H9 (cell line): ENCODE data around the gene ARL14EP. TPM values are rescaled to one million over a fixed set of nuclear protein-coding genes. Genes with fewer than 3 reads are reported as not detected.

Experiments
- DNase-seq: peaks from one replicate; pipeline ENCODE4 v3.0.0-alpha.2; 2017
- H2AFZ ChIP-seq: one replicate; pipeline ENCODE4 v1.6.1; 2013; ENCODE audit warnings: mild to moderate bottlenecking, low read length, control low read depth, moderate library complexity
- H2AK5ac ChIP-seq: 2 replicates; pipeline ENCODE4 v1.6.1; 2013; ENCODE audit warnings: low read length, control low read depth, mixed read lengths; ENCODE audit not compliant: insufficient read length
- H2BK120ac ChIP-seq: one replicate; pipeline ENCODE4 v1.6.1; 2013; ENCODE audit warnings: low read depth, mild to moderate bottlenecking, low read length, control low read depth, inconsistent platforms; ENCODE audit not compliant: poor library complexity, severe bottlenecking
- H2BK12ac ChIP-seq: 2 replicates; pipeline ENCODE4 v1.6.1; 2013; ENCODE audit warnings: low read length, control low read depth, mixed read lengths, low read depth; ENCODE audit not compliant: insufficient read length
- H2BK15ac ChIP-seq: 2 replicates; pipeline ENCODE4 v1.6.1; 2013; ENCODE audit warnings: low read depth, low read length, control low read depth
- H2BK20ac ChIP-seq: one replicate; pipeline ENCODE4 v1.6.1; 2013; ENCODE audit warnings: low read depth, mild to moderate bottlenecking, low read length, control low read depth, inconsistent platforms; ENCODE audit not compliant: poor library complexity, severe bottlenecking
- H2BK5ac ChIP-seq: 2 replicates; pipeline ENCODE4 v1.6.1; 2013; ENCODE audit warnings: low read length, control low read depth, mixed read lengths; ENCODE audit not compliant: insufficient read length
- H3K14ac ChIP-seq: 2 replicates; pipeline ENCODE4 v1.6.1; 2013; ENCODE audit warnings: low read length, control low read depth; ENCODE audit not compliant: insufficient read depth
- H3K18ac ChIP-seq: 2 replicates; pipeline ENCODE4 v1.6.1; 2013; ENCODE audit warnings: low read depth, mild to moderate bottlenecking, mixed read lengths, low read length, control low read depth; ENCODE audit not compliant: insufficient read length
- H3K23ac ChIP-seq: 2 replicates; pipeline ENCODE4 v1.6.1; 2013; ENCODE audit warnings: low read length, control low read depth, mixed read lengths, low read depth; ENCODE audit not compliant: insufficient read length
- H3K23me2 ChIP-seq: 2 replicates; pipeline ENCODE4 v1.6.1; 2013; ENCODE audit warnings: low read depth, mild to moderate bottlenecking, mixed read lengths, low read length, control low read depth; ENCODE audit not compliant: insufficient read length, poor library complexity, severe bottlenecking
- H3K27ac ChIP-seq: 2 replicates; pipeline ENCODE4 v1.5.1; 2013; ENCODE audit warnings: low read length, control low read depth, mixed read lengths, low read depth; ENCODE audit not compliant: insufficient read length
- H3K27me3 ChIP-seq: 2 replicates; pipeline ENCODE4 v1.6.1; 2013; ENCODE audit warnings: low read length, control low read depth, inconsistent platforms; ENCODE audit not compliant: insufficient read depth
- H3K4ac ChIP-seq: 2 replicates; pipeline ENCODE4 v1.6.1; 2013; ENCODE audit warnings: low read depth, mild to moderate bottlenecking, control low read depth, inconsistent platforms, low read length, moderate library complexity
- H3K4me1 ChIP-seq: 2 replicates; pipeline ENCODE4 v1.6.1; 2013; ENCODE audit warnings: low read length, control low read depth, inconsistent platforms; ENCODE audit not compliant: insufficient read depth
- H3K4me2 ChIP-seq: 2 replicates; pipeline ENCODE4 v1.6.1; 2013; ENCODE audit warnings: low read length, control low read depth, mixed read lengths; ENCODE audit not compliant: insufficient read length, insufficient read depth
- H3K56ac ChIP-seq: 2 replicates; pipeline ENCODE4 v1.6.1; 2013; ENCODE audit warnings: low read depth, mild to moderate bottlenecking, mixed read lengths, low read length, control low read depth; ENCODE audit not compliant: insufficient read length
- H3K79me1 ChIP-seq: 2 replicates; pipeline ENCODE4 v1.6.1; 2013; ENCODE audit warnings: low read depth, mild to moderate bottlenecking, moderate library complexity, low read length, control low read depth, inconsistent platforms; ENCODE audit not compliant: insufficient read depth, poor library complexity, severe bottlenecking
- H3K79me2 ChIP-seq: 2 replicates; pipeline ENCODE4 v1.6.1; 2013; ENCODE audit warnings: low read length, control low read depth, inconsistent platforms; ENCODE audit not compliant: insufficient read depth
- H3K9ac ChIP-seq: 2 replicates; pipeline ENCODE4 v1.6.1; 2013; ENCODE audit warnings: low read length, control low read depth, mixed read lengths; ENCODE audit not compliant: insufficient read length; ENCODE audit errors: extremely low read depth
- H3K9me3 ChIP-seq: one replicate; pipeline ENCODE4 v1.6.1; 2013; ENCODE audit warnings: low read depth, low read length, inconsistent platforms; ENCODE audit not compliant: control insufficient read depth
- H3T11ph ChIP-seq: one replicate; pipeline ENCODE4 v1.6.1; 2013; ENCODE audit warnings: mild to moderate bottlenecking, low read length, control low read depth, inconsistent platforms
- H4K20me1 ChIP-seq: one replicate; pipeline ENCODE4 v1.6.1; 2013; ENCODE audit not compliant: control insufficient read depth, insufficient read length, insufficient read depth
- H4K5ac ChIP-seq: 2 replicates; pipeline ENCODE4 v1.6.1; 2013; ENCODE audit warnings: low read depth, mild to moderate bottlenecking, mixed read lengths, low read length, control low read depth; ENCODE audit not compliant: insufficient read length
- H4K8ac ChIP-seq: replicated peaks from 2 replicates; pipeline ENCODE4 v1.6.1; 2013; ENCODE audit warnings: low read length, control low read depth, mixed read lengths, low read depth; ENCODE audit not compliant: insufficient read length
- H4K91ac ChIP-seq: 2 replicates; pipeline ENCODE4 v1.6.1; 2013; ENCODE audit warnings: low read depth, mild to moderate bottlenecking, moderate library complexity, mixed read lengths, low read length, control low read depth; ENCODE audit not compliant: insufficient read length
- H3K27ac Mint-ChIP-seq, 3 experiments: 2 replicates in 2 of 3; 3 replicates in 1 of 3; pipeline ENCODE4 v1.8.0; 2020 to 2021; ENCODE audit warnings: mixed read lengths in 3 of 3, mild to moderate bottlenecking in 1 of 3, moderate library complexity in 1 of 3
- H3K27me3 Mint-ChIP-seq: 2 replicates; pipeline ENCODE4 v1.8.0; 2021; ENCODE audit warnings: low read depth, mild to moderate bottlenecking, moderate library complexity, mixed read lengths
- H3K36me3 Mint-ChIP-seq, 3 experiments: 2 replicates in 2 of 3; 3 replicates in 1 of 3; pipeline ENCODE4 v1.8.0; 2020 to 2021; ENCODE audit warnings: low read depth in 3 of 3, mixed read lengths in 3 of 3; ENCODE audit not compliant: insufficient read depth in 1 of 3
- H3K4me1 Mint-ChIP-seq, 2 experiments: 2 replicates each; pipeline ENCODE4 v1.8.0; 2020; ENCODE audit warnings: mixed read lengths in 2 of 2
- H3K4me3 Mint-ChIP-seq, 2 experiments: 2 replicates in 1 of 2; 3 replicates in 1 of 2; pipeline ENCODE4 v1.8.0; 2020 to 2021; ENCODE audit warnings: mild to moderate bottlenecking in 2 of 2, mixed read lengths in 2 of 2, moderate library complexity in 1 of 2
- H3K9me3 Mint-ChIP-seq, 2 experiments: 2 replicates in 1 of 2; 3 replicates in 1 of 2; pipeline ENCODE4 v1.8.0; 2020; ENCODE audit warnings: mild to moderate bottlenecking in 2 of 2, mixed read lengths in 2 of 2, moderate library complexity in 1 of 2
- total RNA-seq: library from RNA; stranded (reverse); gene quantifications from 2 replicates; pipeline ENCODE4 v1.2.1, GENCODE V29; 2021
- TF ChIP-seq, protein P1 (sequence below): fragments of 200-600 bp; sonication (generic); conservative IDR thresholded peaks from 3 replicates; pipeline ENCODE4 v1.8.0; 2021; ENCODE audit warnings: antibody characterized with exemption, mild to moderate bottlenecking

The ARL14EP gene
- total RNA-seq, 1 experiment from 2014 or later: 20.9 TPM

DNA sequence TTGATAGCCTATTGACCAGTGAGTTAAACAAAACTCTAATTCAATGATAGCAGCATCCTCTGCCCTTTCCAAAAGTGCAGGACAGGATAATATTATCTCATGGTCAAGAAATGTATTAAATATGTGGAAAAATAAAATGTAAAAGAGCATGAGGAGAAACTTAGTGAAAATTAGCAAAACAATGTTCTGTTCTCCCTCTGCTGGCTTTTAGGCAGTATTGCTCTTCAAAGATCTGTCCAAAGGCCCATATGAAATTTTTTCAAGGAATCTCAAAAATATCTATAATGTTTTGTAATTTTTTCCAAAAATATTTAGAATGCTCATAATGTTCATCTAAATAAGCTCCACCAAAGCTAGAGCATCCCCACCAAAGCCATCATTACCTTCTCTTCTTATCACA, 8.3 kb upstream of the ARL14EP start:
- Mint-ChIP-seq H3K9me3 (peaks cover 4 to 9% of the 10 kb centered on the region in 2 experiments; a peak in 4 of 5 replicates), H3K4me3 (no peak overlapping the region), H3K27me3 (peaks cover 26% of the 10 kb centered on the region), H3K4me1 (no peaks in the 10 kb centered on the region), H3K36me3 (0 out of 7 replicates have a peak, but pooled peaks cover 0 to 4% (median 0%) of the 10 kb centered on the region in 3 experiments), H3K27ac (no peak overlapping the region)
- Histone ChIP-seq H3K23me2 (no peaks in the 10 kb centered on the region), H3T11ph (no peak overlapping the region), H2BK5ac (no peak overlapping the region), H3K4me1 (no peaks in the 10 kb centered on the region), H4K5ac (no peak overlapping the region), H3K18ac (no peak overlapping the region), H2AFZ (no peak overlapping the region), H3K23ac (no peak overlapping the region), H3K14ac (no peak overlapping the region), H3K9ac (no peak overlapping the region), H4K91ac (no peak overlapping the region), H3K79me1 (no peaks in the 10 kb centered on the region), H3K79me2 (no peaks in the 10 kb centered on the region), H2AK5ac (no peak overlapping the region), H2BK20ac (no peak overlapping the region), H3K4me2 (no peak overlapping the region), H3K56ac (no peak overlapping the region), H4K20me1 (no peaks in the 10 kb centered on the region), H2BK15ac (no peak overlapping the region), H3K9me3 (no peaks in the 10 kb centered on the region), H4K8ac (no peak overlapping the region), H2BK120ac (no peak overlapping the region), H3K27me3 (no peaks in the 10 kb centered on the region), H3K4ac (no peak overlapping the region), H3K27ac (no peak overlapping the region), H2BK12ac (no peak overlapping the region)
- DNase-seq: no peak
- TF ChIP-seq, protein P1, sequence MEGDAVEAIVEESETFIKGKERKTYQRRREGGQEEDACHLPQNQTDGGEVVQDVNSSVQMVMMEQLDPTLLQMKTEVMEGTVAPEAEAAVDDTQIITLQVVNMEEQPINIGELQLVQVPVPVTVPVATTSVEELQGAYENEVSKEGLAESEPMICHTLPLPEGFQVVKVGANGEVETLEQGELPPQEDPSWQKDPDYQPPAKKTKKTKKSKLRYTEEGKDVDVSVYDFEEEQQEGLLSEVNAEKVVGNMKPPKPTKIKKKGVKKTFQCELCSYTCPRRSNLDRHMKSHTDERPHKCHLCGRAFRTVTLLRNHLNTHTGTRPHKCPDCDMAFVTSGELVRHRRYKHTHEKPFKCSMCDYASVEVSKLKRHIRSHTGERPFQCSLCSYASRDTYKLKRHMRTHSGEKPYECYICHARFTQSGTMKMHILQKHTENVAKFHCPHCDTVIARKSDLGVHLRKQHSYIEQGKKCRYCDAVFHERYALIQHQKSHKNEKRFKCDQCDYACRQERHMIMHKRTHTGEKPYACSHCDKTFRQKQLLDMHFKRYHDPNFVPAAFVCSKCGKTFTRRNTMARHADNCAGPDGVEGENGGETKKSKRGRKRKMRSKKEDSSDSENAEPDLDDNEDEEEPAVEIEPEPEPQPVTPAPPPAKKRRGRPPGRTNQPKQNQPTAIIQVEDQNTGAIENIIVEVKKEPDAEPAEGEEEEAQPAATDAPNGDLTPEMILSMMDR: peak; percentile 66
